WI38 (cell line): ENCODE data around the gene GDA.

Experiments
- H3K4me3 ChIP-seq: 2 replicates; pipeline ENCODE4 v1.5.1; 2011; ENCODE audit warnings: low read depth, mild to moderate bottlenecking, control low read depth, low read length
- TF ChIP-seq, protein P1 (sequence below): IDR thresholded peaks from 2 replicates; pipeline ENCODE4 v1.5.1; 2012; ENCODE audit warnings: low read depth, mild to moderate bottlenecking, control low read depth, low read length

The GDA gene

GRCh38 chr9:72188232-72188631, 39.0 kb downstream of the GDA start:
- H3K4me3 ChIP-seq = no peak overlapping the region
- TF ChIP-seq, protein P1, sequence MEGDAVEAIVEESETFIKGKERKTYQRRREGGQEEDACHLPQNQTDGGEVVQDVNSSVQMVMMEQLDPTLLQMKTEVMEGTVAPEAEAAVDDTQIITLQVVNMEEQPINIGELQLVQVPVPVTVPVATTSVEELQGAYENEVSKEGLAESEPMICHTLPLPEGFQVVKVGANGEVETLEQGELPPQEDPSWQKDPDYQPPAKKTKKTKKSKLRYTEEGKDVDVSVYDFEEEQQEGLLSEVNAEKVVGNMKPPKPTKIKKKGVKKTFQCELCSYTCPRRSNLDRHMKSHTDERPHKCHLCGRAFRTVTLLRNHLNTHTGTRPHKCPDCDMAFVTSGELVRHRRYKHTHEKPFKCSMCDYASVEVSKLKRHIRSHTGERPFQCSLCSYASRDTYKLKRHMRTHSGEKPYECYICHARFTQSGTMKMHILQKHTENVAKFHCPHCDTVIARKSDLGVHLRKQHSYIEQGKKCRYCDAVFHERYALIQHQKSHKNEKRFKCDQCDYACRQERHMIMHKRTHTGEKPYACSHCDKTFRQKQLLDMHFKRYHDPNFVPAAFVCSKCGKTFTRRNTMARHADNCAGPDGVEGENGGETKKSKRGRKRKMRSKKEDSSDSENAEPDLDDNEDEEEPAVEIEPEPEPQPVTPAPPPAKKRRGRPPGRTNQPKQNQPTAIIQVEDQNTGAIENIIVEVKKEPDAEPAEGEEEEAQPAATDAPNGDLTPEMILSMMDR = no peak

GRCh38 chr9:72193478-72193881, 44.2 kb downstream of the GDA start:
- TF ChIP-seq, protein P1 = no peak
- no peak overlapping the region for H3K4me3 ChIP-seq

- TF ChIP-seq, protein P1 = no peak
- H3K4me3 ChIP-seq = no peak overlapping the region
Observed at GRCh38 chr9:72199238-72199637, 50.0 kb downstream of the GDA start.

- TF ChIP-seq, protein P1 = no peak
- H3K4me3 ChIP-seq = no peak overlapping the region
Observed at GRCh38 chr9:72200452-72200851, 51.2 kb downstream of the GDA start.

- TF ChIP-seq, protein P1 = no peak
Observed at GRCh38 chr9:72202009-72202408, 52.8 kb downstream of the GDA start.

DNA sequence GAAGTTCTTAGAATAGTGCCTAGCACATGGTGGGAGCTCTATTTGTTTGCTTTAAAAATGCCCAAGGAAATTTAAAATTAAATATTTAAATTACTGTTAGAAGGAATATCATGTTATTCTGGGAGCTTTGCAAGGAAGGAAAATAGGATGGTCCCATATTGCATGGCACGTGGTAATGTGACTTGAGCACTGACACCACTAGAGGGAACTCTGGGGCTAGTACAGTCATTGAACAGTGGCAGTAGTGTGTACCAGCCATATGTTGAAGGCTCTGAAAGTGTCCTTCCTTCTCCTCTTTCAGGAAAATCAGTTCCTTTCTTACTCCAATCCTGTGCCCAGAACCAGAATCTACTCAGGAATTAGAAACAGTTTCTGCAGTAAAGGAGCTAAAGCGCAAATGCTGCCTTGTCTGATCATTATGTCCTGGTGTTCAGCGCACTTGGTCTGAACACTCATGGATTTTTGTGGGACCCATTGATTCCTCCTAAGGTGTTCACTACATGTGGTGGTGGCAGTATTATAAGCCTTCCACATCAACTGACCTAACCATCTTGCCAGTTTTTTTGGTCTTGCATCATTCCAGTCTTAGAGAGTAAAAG, 54.1 kb downstream of the GDA start:
- TF ChIP-seq, protein P1 = peak; percentile 28; the same call in 1 of the 2 replicates
- H3K4me3 ChIP-seq = no peak overlapping the region

More at GRCh38 chr9:72202009-72202408, 52.8 kb downstream of the GDA start:
- no peak overlapping the region for H3K4me3 ChIP-seq

GRCh38 chr9:72204062-72204461, 54.8 kb downstream of the GDA start:
- TF ChIP-seq, protein P1 = no peak
- H3K4me3 ChIP-seq = no peak overlapping the region
